Esophagus muscularis mucosa (tissue), 3 donors: Measurements from ENCODE around the gene CAMTA1.

Source experiments
- POLR2AphosphoS5 ChIP-seq, 2 donors: sonication (generic); formaldehyde crosslinking; IDR thresholded peaks; one replicate each; pipeline ENCODE4 v1.6.1; 2017; ENCODE audit warnings: antibody characterized with exemption in 2 of 2
- TF ChIP-seq, protein P1 (sequence below), 3 experiments: fragments of 200-600 bp in 2 of 3; fragments of 450-650 bp in 1 of 3; sonication (generic) in 2 of 3; IDR thresholded peaks; one replicate each; pipeline ENCODE4 v1.5.1; 2017 to 2019; ENCODE audit warnings: antibody characterized with exemption in 3 of 3, mild to moderate bottlenecking in 2 of 3, moderate library complexity in 1 of 3

DNA sequence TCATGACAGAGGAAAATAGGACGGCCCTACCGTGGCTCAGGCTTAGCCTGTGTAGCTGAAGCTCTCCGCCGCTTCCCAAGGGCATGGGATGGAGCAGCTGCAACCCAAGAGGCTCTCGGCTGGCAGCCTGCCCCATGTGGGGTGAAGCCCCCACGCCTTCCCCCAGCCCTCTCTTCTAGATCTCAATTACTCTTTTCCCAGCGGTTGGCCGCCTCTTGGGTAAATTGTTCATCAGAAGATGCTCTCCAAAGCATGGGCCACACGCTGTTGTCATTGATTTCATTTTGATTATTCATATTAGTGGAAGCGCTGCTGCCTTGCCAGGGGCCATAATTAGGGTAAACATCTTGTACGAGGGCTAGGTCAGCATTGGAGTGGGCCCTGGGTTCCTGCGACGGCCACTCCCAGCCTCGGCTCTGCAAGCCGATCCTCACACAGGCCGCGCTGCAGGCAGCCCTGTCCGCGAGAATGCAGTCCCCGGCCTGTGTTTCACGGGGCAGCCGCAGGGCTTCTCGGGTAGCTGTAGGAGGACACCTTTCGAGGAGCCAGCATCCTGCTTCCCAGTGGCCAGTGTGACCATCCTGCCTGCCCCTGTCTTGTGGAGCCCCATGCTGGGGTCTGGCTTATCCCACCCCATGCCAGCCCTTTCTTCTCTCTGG is 871.4 kb downstream of the CAMTA1 start:
- TF ChIP-seq, protein P1, sequence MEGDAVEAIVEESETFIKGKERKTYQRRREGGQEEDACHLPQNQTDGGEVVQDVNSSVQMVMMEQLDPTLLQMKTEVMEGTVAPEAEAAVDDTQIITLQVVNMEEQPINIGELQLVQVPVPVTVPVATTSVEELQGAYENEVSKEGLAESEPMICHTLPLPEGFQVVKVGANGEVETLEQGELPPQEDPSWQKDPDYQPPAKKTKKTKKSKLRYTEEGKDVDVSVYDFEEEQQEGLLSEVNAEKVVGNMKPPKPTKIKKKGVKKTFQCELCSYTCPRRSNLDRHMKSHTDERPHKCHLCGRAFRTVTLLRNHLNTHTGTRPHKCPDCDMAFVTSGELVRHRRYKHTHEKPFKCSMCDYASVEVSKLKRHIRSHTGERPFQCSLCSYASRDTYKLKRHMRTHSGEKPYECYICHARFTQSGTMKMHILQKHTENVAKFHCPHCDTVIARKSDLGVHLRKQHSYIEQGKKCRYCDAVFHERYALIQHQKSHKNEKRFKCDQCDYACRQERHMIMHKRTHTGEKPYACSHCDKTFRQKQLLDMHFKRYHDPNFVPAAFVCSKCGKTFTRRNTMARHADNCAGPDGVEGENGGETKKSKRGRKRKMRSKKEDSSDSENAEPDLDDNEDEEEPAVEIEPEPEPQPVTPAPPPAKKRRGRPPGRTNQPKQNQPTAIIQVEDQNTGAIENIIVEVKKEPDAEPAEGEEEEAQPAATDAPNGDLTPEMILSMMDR (IDR thresholded peaks at IDR 0.05) = no peak
- TF ChIP-seq POLR2AphosphoS5 (IDR thresholded peaks at IDR 0.05) = no peak
